ENCODE data around the gene MROH8. TPM values are rescaled to one million over a fixed set of nuclear protein-coding genes. Genes with fewer than 3 reads are reported as not detected.

MROH8 gene
- total and polyA plus RNA-seq, 2 of the 13 experiments (the other 11 are each of a cell fraction or from before 2014, with no cell fraction given), result 2.6 to 5.5 TPM

- FAIRE-seq (no peak), ATAC-seq (no peak), DNase-seq (ENCODE audit: low spot score) (no peak)
- Histone ChIP-seq H3K27ac (ENCODE audit: extremely low read length, insufficient read depth, low read length) (no peak overlapping the region), H3K79me2 (ENCODE audit: insufficient read depth, low read length) (no peaks in the 10 kb centered on the region), H4K20me1 (ENCODE audit: insufficient read depth, low read length) (no peaks in the 10 kb centered on the region), H3K4me3 (replicated peaks in 1 of 3; ENCODE audit: insufficient read depth in 1 of 3, low read depth in 2 of 3, low read length in 3 of 3) (no peak overlapping the region), H3K4me2 (ENCODE audit: low read depth, low read length) (no peak overlapping the region), H3K27me3 (ENCODE audit: control insufficient read depth in 1 of 2, insufficient read depth in 2 of 2, low read length in 2 of 2) (no peaks in the 10 kb centered on the region), H3K9ac (ENCODE audit: insufficient read depth, low read depth, low read length) (no peak overlapping the region), H2AFZ (ENCODE audit: low read length) (no peak overlapping the region), H3K9me3 (ENCODE audit: low read length) (no peaks in the 10 kb centered on the region), H3K36me3 (replicated peaks in 1 of 2; ENCODE audit: control insufficient read depth in 1 of 2, insufficient read depth in 2 of 2, low read length in 2 of 2) (no peaks in the 10 kb centered on the region), H3K4me1 (ENCODE audit: insufficient read depth, low read length) (no peaks in the 10 kb centered on the region)
- intact Hi-C loops (cut with micrococcal nuclease; ENCODE audit: unreplicated experiment) (no loop called here), in situ Hi-C loops (cut with HindIII; ENCODE audit: extremely low pct_ligation_motif_present, low pct_unique_long_range_greater_than_20kb) (no loop called here)
- POLR2A ChIA-PET, result interaction anchor here (0.6 kb wide), 1 partner anchor 34 kb away, joined by 3 read pairs; no protein-coding TSS in a partner anchor
- CTCF ChIA-PET (ENCODE audit: low intra/inter-chr PET ratio, low total read pairs), result no interaction called here
- no TSS peak for BruUV-seq (replicated peaks)
- 95% methylated on average over 4 of the region's 4 CpGs for WGBS (ENCODE audit: low lambda C conversion rate)
- TF ChIP-seq MAFK (conservative IDR thresholded peaks at IDR 0.05 in 1 of 2, IDR thresholded peaks at IDR 0.05 in 1 of 2; ENCODE audit: low read length in 2 of 2), result peak; percentile 14 to 57; a peak in 2 of 4 replicates
- TF ChIP-seq MAFF (IDR thresholded peaks at IDR 0.05; ENCODE audit: low read depth, low read length), result peak; percentile 44
- peak; percentile 31; the same call in 1 of the 2 replicates for TF ChIP-seq CEBPB (IDR thresholded peaks at IDR 0.05; ENCODE audit: borderline replicate concordance, low read depth, low read length)
- TF ChIP-seq SYNCRIP (IDR thresholded peaks at IDR 0.05; ENCODE audit: insufficient read depth, low read depth, low read length), result no peak
Measured at GRCh38 chr20:37137547-37137946, 41.8 kb downstream of the MROH8 start.

GRCh38 chr20:37133952-37134351, 45.4 kb downstream of the MROH8 start:
- 91% methylated on average over 2 of the region's 2 CpGs for WGBS (ENCODE audit: low lambda C conversion rate)
- intact Hi-C loops (cut with micrococcal nuclease; ENCODE audit: unreplicated experiment), result no loop called here
- no TSS peak for BruUV-seq (replicated peaks)
- Histone ChIP-seq H3K36me3 (replicated peaks in 1 of 2; ENCODE audit: control insufficient read depth in 1 of 2, insufficient read depth in 2 of 2, low read length in 2 of 2) (no peaks in the 10 kb centered on the region), H2AFZ (ENCODE audit: low read length) (no peak overlapping the region), H3K4me1 (ENCODE audit: insufficient read depth, low read length) (peaks cover under 1% of the 10 kb centered on the region), H4K20me1 (ENCODE audit: insufficient read depth, low read length) (no peaks in the 10 kb centered on the region), H3K27me3 (ENCODE audit: control insufficient read depth in 1 of 2, insufficient read depth in 2 of 2, low read length in 2 of 2) (no peaks in the 10 kb centered on the region), H3K27ac (ENCODE audit: extremely low read length, insufficient read depth, low read length) (no peak overlapping the region), H3K79me2 (ENCODE audit: insufficient read depth, low read length) (no peaks in the 10 kb centered on the region), H3K4me2 (ENCODE audit: low read depth, low read length) (no peak overlapping the region), H3K4me3 (replicated peaks in 1 of 3; ENCODE audit: insufficient read depth in 1 of 3, low read depth in 2 of 3, low read length in 3 of 3) (no peak overlapping the region), H3K9ac (ENCODE audit: insufficient read depth, low read depth, low read length) (no peak overlapping the region), H3K9me3 (ENCODE audit: low read length) (no peaks in the 10 kb centered on the region)
- ChIA-PET CTCF (ENCODE audit: low intra/inter-chr PET ratio, low total read pairs) (no interaction called here), POLR2A (no interaction called here)
- no peak for FAIRE-seq
- no peak for DNase-seq (ENCODE audit: low spot score)
- in situ Hi-C loops (cut with HindIII; ENCODE audit: extremely low pct_ligation_motif_present, low pct_unique_long_range_greater_than_20kb), result no loop called here
- ATAC-seq, result no peak
- TF ChIP-seq SETDB1 (CRISPR knock-in tag; IDR thresholded peaks at IDR 0.05; ENCODE audit: borderline replicate concordance) (no peak), NFRKB (IDR thresholded peaks at IDR 0.05) (no peak), ZNF496 (CRISPR knock-in tag; IDR thresholded peaks at IDR 0.05; ENCODE audit: insufficient replicate concordance) (no peak), POLR2AphosphoS2 (IDR thresholded peaks at IDR 0.05; ENCODE audit: low read depth, low read length) (no peak), TGIF2 (CRISPR knock-in tag; IDR thresholded peaks at IDR 0.05) (no peak), ZNF503 (CRISPR knock-in tag; IDR thresholded peaks at IDR 0.05) (no peak), SRSF4 (IDR thresholded peaks at IDR 0.05; ENCODE audit: low read depth, low read length, poor library complexity, severe bottlenecking) (no peak), SCMH1 (CRISPR knock-in tag; IDR thresholded peaks at IDR 0.05; ENCODE audit: borderline replicate concordance) (no peak), ZNF513 (CRISPR knock-in tag; conservative IDR thresholded peaks at IDR 0.05) (no peak), ADNP (CRISPR knock-in tag; IDR thresholded peaks at IDR 0.05) (no peak), ARHGAP35 (CRISPR knock-in tag; IDR thresholded peaks at IDR 0.05; ENCODE audit: borderline replicate concordance) (no peak), ZNF616 (CRISPR knock-in tag; IDR thresholded peaks at IDR 0.05; ENCODE audit: low read depth) (no peak), ZNF768 (CRISPR knock-in tag; IDR thresholded peaks at IDR 0.05) (no peak)

All from HepG2 (cell line).